Measurements from ENCODE around the gene ABCG8. TPM values are rescaled to one million over a fixed set of nuclear protein-coding genes. Genes with fewer than 3 reads are reported as not detected.

The ABCG8 gene
- polyA plus RNA-seq, 1 of the 3 experiments (the other 2 are of a cell fraction), result not detected

- TF ChIP-seq GATA2 (CRISPR knock-in tag; IDR thresholded peaks at IDR 0.05) (no peak), RAD21 (IDR thresholded peaks at IDR 0.05; ENCODE audit: low read length) (no peak), CHD2 (IDR thresholded peaks at IDR 0.05; ENCODE audit: low read length, partially characterized antibody) (no peak), FOXM1 (IDR thresholded peaks at IDR 0.05; ENCODE audit: low read depth) (no peak), NFIC (IDR thresholded peaks at IDR 0.05; ENCODE audit: borderline replicate concordance) (no peak), MXI1 (IDR thresholded peaks at IDR 0.05; ENCODE audit: low read depth, low read length) (no peak), SMC3 (IDR thresholded peaks at IDR 0.05; ENCODE audit: low read depth, low read length) (no peak), MAX (IDR thresholded peaks at IDR 0.05; ENCODE audit: low read depth) (no peak), POLR2AphosphoS5 (IDR thresholded peaks at IDR 0.05; ENCODE audit: low read depth, low read length) (no peak), RCOR1 (IDR thresholded peaks at IDR 0.05; ENCODE audit: low read length) (no peak)
- TF ChIP-seq, protein P1, sequence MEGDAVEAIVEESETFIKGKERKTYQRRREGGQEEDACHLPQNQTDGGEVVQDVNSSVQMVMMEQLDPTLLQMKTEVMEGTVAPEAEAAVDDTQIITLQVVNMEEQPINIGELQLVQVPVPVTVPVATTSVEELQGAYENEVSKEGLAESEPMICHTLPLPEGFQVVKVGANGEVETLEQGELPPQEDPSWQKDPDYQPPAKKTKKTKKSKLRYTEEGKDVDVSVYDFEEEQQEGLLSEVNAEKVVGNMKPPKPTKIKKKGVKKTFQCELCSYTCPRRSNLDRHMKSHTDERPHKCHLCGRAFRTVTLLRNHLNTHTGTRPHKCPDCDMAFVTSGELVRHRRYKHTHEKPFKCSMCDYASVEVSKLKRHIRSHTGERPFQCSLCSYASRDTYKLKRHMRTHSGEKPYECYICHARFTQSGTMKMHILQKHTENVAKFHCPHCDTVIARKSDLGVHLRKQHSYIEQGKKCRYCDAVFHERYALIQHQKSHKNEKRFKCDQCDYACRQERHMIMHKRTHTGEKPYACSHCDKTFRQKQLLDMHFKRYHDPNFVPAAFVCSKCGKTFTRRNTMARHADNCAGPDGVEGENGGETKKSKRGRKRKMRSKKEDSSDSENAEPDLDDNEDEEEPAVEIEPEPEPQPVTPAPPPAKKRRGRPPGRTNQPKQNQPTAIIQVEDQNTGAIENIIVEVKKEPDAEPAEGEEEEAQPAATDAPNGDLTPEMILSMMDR (IDR thresholded peaks at IDR 0.05), result no peak
- TF ChIP-seq, protein P2, sequence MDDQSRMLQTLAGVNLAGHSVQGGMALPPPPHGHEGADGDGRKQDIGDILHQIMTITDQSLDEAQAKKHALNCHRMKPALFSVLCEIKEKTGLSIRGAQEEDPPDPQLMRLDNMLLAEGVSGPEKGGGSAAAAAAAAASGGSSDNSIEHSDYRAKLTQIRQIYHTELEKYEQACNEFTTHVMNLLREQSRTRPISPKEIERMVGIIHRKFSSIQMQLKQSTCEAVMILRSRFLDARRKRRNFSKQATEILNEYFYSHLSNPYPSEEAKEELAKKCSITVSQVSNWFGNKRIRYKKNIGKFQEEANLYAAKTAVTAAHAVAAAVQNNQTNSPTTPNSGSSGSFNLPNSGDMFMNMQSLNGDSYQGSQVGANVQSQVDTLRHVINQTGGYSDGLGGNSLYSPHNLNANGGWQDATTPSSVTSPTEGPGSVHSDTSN (IDR thresholded peaks at IDR 0.05), result no peak
These were observed 6.4 kb downstream of the ABCG8 start for GRCh38 chr2:43845181-43845580.

DNA sequence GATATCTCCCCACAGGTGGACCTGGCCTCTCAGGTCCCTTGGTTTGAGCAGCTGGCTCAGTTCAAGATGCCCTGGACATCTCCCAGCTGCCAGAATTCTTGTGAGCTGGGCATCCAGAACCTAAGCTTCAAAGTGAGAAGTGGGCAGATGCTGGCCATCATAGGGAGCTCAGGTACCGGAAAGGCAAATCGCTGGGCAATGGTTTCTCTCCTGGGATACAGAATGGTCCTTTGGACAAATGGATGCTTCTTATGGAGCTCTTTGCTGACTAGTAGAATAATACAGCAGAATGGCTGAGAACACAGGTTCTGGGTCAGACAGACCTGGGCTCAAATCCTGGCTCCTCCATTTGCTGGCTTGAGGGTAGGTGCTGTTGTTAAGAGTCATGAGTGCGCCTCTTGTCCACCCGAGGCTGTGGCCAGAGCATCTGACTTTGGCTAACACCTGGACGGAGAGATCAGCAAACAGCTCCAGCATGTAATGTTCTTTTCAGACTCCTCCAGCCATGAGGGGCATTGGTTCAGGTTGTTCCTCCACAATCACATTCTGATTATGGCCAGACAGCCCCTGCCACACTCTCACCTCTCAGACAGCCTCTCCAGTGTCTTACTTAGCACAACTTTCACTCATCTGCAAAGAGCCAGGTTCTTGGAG is 7.5 kb downstream of the ABCG8 start:
- H3K9me2 ChIP-seq, result no peaks in the 10 kb centered on the region
- H3K79me2 ChIP-seq (ENCODE audit: insufficient read depth), result no peaks in the 10 kb centered on the region
- no peaks in the 10 kb centered on the region for H4K20me1 ChIP-seq (ENCODE audit: insufficient read depth)
- peak; percentile 2 for DNase-seq
- H3K4me3 ChIP-seq (ENCODE audit: low read depth in 2 of 2, low read length in 1 of 2), result no peak overlapping the region
- H3K4me2 ChIP-seq, result no peak overlapping the region
- no peaks in the 10 kb centered on the region for H3K4me1 ChIP-seq (ENCODE audit: control insufficient read depth in 1 of 2, insufficient read depth in 2 of 2, low read depth in 1 of 2, low read length in 1 of 2)
- no peak overlapping the region for H3K9ac ChIP-seq
- H3K36me3 ChIP-seq (replicated peaks in 1 of 2; ENCODE audit: control insufficient read depth in 1 of 2, insufficient read depth in 2 of 2, low read length in 1 of 2), result no peaks in the 10 kb centered on the region
- no peaks in the 10 kb centered on the region for H3K9me3 ChIP-seq
- CTCF ChIA-PET, result interaction anchor here (1.4 kb wide), 1 partner anchor 32 kb away, joined by 3 read pairs; no protein-coding TSS in a partner anchor
- POLR2A ChIA-PET, result no interaction called here
- H3F3A ChIP-seq (replicated peaks; ENCODE audit: insufficient read depth), result no peaks in the 10 kb centered on the region
- H3K27me3 ChIP-seq (ENCODE audit: insufficient read depth), result peaks cover 29% of the 10 kb centered on the region
- no peak overlapping the region for H3K27ac ChIP-seq (ENCODE audit: low read depth in 2 of 2, low read length in 1 of 2)
- 69% methylated on average over 5 of the region's 5 CpGs for WGBS (ENCODE audit: low lambda C conversion rate)
- TF ChIP-seq EZH2phosphoT487 (IDR thresholded peaks at IDR 0.05; ENCODE audit: borderline replicate concordance, low read depth) (no peak), NFIC (IDR thresholded peaks at IDR 0.05; ENCODE audit: borderline replicate concordance) (no peak), JUND (IDR thresholded peaks at IDR 0.05) (no peak), CHD2 (IDR thresholded peaks at IDR 0.05; ENCODE audit: low read length, partially characterized antibody) (no peak), SMC3 (IDR thresholded peaks at IDR 0.05; ENCODE audit: low read depth, low read length) (no peak), RXRA (IDR thresholded peaks at IDR 0.05; ENCODE audit: borderline replicate concordance, low read depth) (no peak), TAF1 (IDR thresholded peaks at IDR 0.05; ENCODE audit: borderline replicate concordance, low read depth, low read length) (no peak), POLR2AphosphoS5 (IDR thresholded peaks at IDR 0.05; ENCODE audit: low read depth, low read length) (no peak), MAX (IDR thresholded peaks at IDR 0.05; ENCODE audit: low read depth) (no peak), MEF2A (IDR thresholded peaks at IDR 0.05; ENCODE audit: borderline replicate concordance, low read depth) (no peak)
- TF ChIP-seq, protein P3, sequence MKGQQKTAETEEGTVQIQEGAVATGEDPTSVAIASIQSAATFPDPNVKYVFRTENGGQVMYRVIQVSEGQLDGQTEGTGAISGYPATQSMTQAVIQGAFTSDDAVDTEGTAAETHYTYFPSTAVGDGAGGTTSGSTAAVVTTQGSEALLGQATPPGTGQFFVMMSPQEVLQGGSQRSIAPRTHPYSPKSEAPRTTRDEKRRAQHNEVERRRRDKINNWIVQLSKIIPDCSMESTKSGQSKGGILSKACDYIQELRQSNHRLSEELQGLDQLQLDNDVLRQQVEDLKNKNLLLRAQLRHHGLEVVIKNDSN (IDR thresholded peaks at IDR 0.05; ENCODE audit: borderline replicate concordance, low read depth), result no peak
- TF ChIP-seq, protein P2 (IDR thresholded peaks at IDR 0.05), result no peak
- no peak overlapping the region for H2AFZ ChIP-seq (ENCODE audit: low read depth)

More at GRCh38 chr2:43845181-43845580, 6.4 kb downstream of the ABCG8 start:
- Histone ChIP-seq H4K20me1 (ENCODE audit: insufficient read depth) (no peaks in the 10 kb centered on the region), H3K4me1 (ENCODE audit: control insufficient read depth in 1 of 2, insufficient read depth in 2 of 2, low read depth in 1 of 2, low read length in 1 of 2) (no peaks in the 10 kb centered on the region), H3K79me2 (ENCODE audit: insufficient read depth) (no peaks in the 10 kb centered on the region), H3F3A (replicated peaks; ENCODE audit: insufficient read depth) (no peaks in the 10 kb centered on the region), H3K4me2 (no peak overlapping the region), H3K9ac (no peak overlapping the region), H3K4me3 (ENCODE audit: low read depth in 2 of 2, low read length in 1 of 2) (no peak overlapping the region), H3K9me3 (no peaks in the 10 kb centered on the region), H3K9me2 (no peaks in the 10 kb centered on the region), H2AFZ (ENCODE audit: low read depth) (no peak overlapping the region), H3K36me3 (replicated peaks in 1 of 2; ENCODE audit: control insufficient read depth in 1 of 2, insufficient read depth in 2 of 2, low read length in 1 of 2) (no peaks in the 10 kb centered on the region), H3K27ac (ENCODE audit: low read depth in 2 of 2, low read length in 1 of 2) (no peak overlapping the region), H3K27me3 (ENCODE audit: insufficient read depth) (peaks cover 39% of the 10 kb centered on the region)
- CTCF ChIA-PET, result interaction anchor here (1.0 kb wide), 1 partner anchor 33 kb away, joined by 3 read pairs; no protein-coding TSS in a partner anchor
- POLR2A ChIA-PET, result no interaction called here
- WGBS (ENCODE audit: low lambda C conversion rate), result 7% methylated on average over 1 of the region's 1 CpG
- peak; percentile 5 for DNase-seq
